A673 (cell line): ENCODE data around the gene GINS1. TPM values are rescaled to one million over a fixed set of nuclear protein-coding genes. Genes with fewer than 3 reads are reported as not detected.

Experiments used
- BruUV-seq: library from RNA; stranded (reverse); fragments of 400-500 nt; replicated peaks from 2 replicates; lab custom pipeline; 2021; lab: Mats Ljungman, UMichigan
- CTCF ChIA-PET: fragments of 300-600 bp; sonication (Branson Sonifier 250); formaldehyde crosslinking; loops from one replicate; lab custom pipeline; 2022; ENCODE audit warnings: antibody characterized with exemption; lab: Charles Lee
- POLR2A ChIA-PET: fragments of 300-600 bp; sonication (Branson Sonifier 250); formaldehyde crosslinking; loops from one replicate; lab custom pipeline; 2022; ENCODE audit warnings: antibody characterized with exemption; ENCODE audit not compliant: low non-redundant PET; lab: Charles Lee
- DNase-seq: peaks from one replicate; pipeline ENCODE4 v3.0.0-alpha.2; 2015; ENCODE audit warnings: low spot score
- H3K27ac ChIP-seq: fragments of 200-600 bp; sonication (generic); 2 replicates; pipeline ENCODE4 v1.5.1; 2016; ENCODE audit warnings: mixed run types, low read depth, mild to moderate bottlenecking, mixed read lengths, antibody characterized with exemption, low read length; ENCODE audit not compliant: poor library complexity, severe bottlenecking
- H3K27me3 ChIP-seq: fragments of 200-600 bp; sonication (generic); replicated peaks from 2 replicates; pipeline ENCODE4 v1.6.1; 2017; ENCODE audit warnings: mixed run types, low read depth, mild to moderate bottlenecking, mixed read lengths, antibody characterized with exemption, low read length; ENCODE audit not compliant: insufficient read depth, poor library complexity
- H3K36me3 ChIP-seq: fragments of 200-600 bp; sonication (generic); 2 replicates; pipeline ENCODE4 v1.6.1; 2016; ENCODE audit warnings: mixed run types, mild to moderate bottlenecking, mixed read lengths, antibody characterized with exemption, low read length; ENCODE audit not compliant: insufficient read depth, poor library complexity, severe bottlenecking
- H3K4me1 ChIP-seq: fragments of 200-600 bp; sonication (generic); 2 replicates; pipeline ENCODE4 v1.6.1; 2017; ENCODE audit warnings: mixed run types, mild to moderate bottlenecking, mixed read lengths, antibody characterized with exemption, low read length; ENCODE audit not compliant: insufficient read depth, poor library complexity, severe bottlenecking
- H3K4me3 ChIP-seq: fragments of 200-600 bp; sonication (generic); 2 replicates; pipeline ENCODE4 v1.5.1; 2016; ENCODE audit warnings: low read depth, mixed run types, mild to moderate bottlenecking, mixed read lengths, low read length; ENCODE audit not compliant: poor library complexity, severe bottlenecking
- H3K9me3 ChIP-seq: fragments of 200-600 bp; sonication (generic); 2 replicates; pipeline ENCODE4 v1.6.1; 2016; ENCODE audit warnings: mixed run types, low read depth, mild to moderate bottlenecking, mixed read lengths, antibody characterized with exemption, low read length; ENCODE audit not compliant: poor library complexity, severe bottlenecking
- EZH2 ChIP-seq: fragments of 200-600 bp; sonication (generic); IDR thresholded peaks from 2 replicates; pipeline ENCODE4 v1.6.1; 2017; ENCODE audit warnings: borderline replicate concordance, low read depth, mild to moderate bottlenecking, mixed read lengths, antibody characterized with exemption, low read length; ENCODE audit not compliant: poor library complexity, severe bottlenecking
- intact Hi-C: fragments of 100-400 bp; cut with micrococcal nuclease; formaldehyde crosslinking; loops from one replicate; pipeline ENCODE4 v1.10.0; 2022; ENCODE audit not compliant: unreplicated experiment
- total RNA-seq: library from RNA; stranded (reverse); gene quantifications from 2 replicates; pipeline ENCODE4 v1.2.3, GENCODE V29; 2021
- TF ChIP-seq, protein P1 (sequence below): fragments of 300-800, 200-600 bp; sonication (generic); conservative IDR thresholded peaks from 2 replicates; pipeline ENCODE4 v1.5.1; 2017; ENCODE audit warnings: low read depth, mild to moderate bottlenecking, antibody characterized with exemption, low read length, moderate library complexity, mixed read lengths

Gene GINS1
- total RNA-seq, 1 experiment from 2014 or later = 62.6 TPM

DNA sequence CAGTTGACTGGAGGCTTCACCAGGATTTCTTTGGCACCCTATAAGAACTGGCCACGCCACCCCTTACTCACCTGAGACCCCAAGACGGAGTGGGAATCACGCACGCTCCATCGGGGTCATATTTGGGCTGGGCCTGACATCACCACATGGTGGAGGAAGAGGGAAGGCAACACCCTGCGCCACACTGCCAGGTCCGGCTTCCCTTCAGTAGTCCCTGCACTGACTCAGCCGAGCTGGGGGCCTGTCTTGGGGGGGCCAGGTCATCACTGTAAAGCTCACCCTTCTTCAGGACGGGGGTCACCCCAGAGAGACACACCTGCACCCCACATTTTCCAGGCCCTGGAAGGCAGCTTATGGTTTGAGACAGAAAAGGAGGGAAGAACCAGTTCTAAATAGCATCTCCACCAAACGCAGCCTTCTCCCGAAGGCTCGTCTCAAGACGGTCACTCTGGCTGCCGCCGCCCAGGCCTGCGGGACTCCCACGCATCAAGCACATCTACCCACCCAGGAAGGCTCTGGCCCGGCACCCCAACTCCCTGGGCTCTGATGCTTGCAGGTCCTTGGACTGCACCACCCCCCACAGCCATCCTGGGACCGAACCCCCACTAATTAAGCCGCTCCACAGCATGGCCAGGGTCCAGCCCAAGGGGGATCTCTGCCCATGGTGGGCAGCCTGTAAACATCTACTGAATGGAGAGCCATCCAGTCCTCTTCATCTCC, 51.8 kb downstream of the GINS1 start:
- Histone ChIP-seq H3K27ac (no peak overlapping the region), H3K9me3 (no peaks in the 10 kb centered on the region), H3K4me3 (no peak overlapping the region), H3K27me3 (no peaks in the 10 kb centered on the region), H3K4me1 (no peaks in the 10 kb centered on the region), H3K36me3 (peaks cover 37% of the 10 kb centered on the region)
- intact Hi-C loops = no loop called here
- DNase-seq = no peak
- ChIA-PET CTCF (no interaction called here), POLR2A (no interaction called here)
- BruUV-seq = no TSS peak
- TF ChIP-seq, protein P1, sequence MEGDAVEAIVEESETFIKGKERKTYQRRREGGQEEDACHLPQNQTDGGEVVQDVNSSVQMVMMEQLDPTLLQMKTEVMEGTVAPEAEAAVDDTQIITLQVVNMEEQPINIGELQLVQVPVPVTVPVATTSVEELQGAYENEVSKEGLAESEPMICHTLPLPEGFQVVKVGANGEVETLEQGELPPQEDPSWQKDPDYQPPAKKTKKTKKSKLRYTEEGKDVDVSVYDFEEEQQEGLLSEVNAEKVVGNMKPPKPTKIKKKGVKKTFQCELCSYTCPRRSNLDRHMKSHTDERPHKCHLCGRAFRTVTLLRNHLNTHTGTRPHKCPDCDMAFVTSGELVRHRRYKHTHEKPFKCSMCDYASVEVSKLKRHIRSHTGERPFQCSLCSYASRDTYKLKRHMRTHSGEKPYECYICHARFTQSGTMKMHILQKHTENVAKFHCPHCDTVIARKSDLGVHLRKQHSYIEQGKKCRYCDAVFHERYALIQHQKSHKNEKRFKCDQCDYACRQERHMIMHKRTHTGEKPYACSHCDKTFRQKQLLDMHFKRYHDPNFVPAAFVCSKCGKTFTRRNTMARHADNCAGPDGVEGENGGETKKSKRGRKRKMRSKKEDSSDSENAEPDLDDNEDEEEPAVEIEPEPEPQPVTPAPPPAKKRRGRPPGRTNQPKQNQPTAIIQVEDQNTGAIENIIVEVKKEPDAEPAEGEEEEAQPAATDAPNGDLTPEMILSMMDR = no peak
- TF ChIP-seq EZH2 = no peak

DNA sequence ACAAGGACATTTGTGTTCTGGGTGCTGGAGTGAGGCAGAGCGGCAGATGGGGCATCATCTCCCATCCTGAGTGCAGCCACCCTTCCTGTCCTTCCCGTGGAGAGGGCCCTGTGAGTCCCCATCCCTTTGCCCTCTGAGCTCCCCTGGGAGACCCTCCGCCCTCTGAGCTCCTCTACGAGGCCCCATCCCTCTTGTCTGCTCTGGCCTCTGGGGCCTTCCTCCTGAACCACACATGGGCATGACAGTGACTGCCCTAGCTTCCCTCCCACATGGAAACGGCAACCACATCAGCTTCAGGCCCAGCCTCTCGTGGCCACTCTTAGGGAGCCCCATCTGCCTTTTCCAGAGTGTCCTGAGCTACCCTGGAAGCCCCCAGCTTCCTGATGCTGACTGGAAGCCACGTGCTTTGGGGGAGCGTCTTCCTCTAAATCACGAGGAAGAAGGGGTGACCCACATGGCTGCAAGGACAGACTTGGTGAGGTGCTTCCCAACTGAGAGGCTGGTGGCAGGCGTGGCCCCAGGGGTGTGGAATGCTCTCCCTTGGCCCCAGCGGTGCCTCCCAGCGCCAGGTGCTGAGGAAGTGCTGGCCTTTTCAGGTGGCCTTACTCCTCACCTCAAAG, 52.6 kb downstream of the GINS1 start:
- TF ChIP-seq EZH2 = no peak
- TF ChIP-seq, protein P1 = no peak
- POLR2A ChIA-PET = no interaction called here
- no peak overlapping the region for H3K4me3 ChIP-seq
- H3K27ac ChIP-seq = no peak overlapping the region
- no peaks in the 10 kb centered on the region for H3K9me3 ChIP-seq
- H3K27me3 ChIP-seq = no peaks in the 10 kb centered on the region
- intact Hi-C loops = loop anchor here (10.0 kb wide), 1 partner anchor 65 kb away; no protein-coding TSS in a partner anchor
- BruUV-seq = no TSS peak
- DNase-seq = no peak
- H3K36me3 ChIP-seq = peaks cover 37% of the 10 kb centered on the region
- H3K4me1 ChIP-seq = no peaks in the 10 kb centered on the region
- CTCF ChIA-PET = no interaction called here

DNA sequence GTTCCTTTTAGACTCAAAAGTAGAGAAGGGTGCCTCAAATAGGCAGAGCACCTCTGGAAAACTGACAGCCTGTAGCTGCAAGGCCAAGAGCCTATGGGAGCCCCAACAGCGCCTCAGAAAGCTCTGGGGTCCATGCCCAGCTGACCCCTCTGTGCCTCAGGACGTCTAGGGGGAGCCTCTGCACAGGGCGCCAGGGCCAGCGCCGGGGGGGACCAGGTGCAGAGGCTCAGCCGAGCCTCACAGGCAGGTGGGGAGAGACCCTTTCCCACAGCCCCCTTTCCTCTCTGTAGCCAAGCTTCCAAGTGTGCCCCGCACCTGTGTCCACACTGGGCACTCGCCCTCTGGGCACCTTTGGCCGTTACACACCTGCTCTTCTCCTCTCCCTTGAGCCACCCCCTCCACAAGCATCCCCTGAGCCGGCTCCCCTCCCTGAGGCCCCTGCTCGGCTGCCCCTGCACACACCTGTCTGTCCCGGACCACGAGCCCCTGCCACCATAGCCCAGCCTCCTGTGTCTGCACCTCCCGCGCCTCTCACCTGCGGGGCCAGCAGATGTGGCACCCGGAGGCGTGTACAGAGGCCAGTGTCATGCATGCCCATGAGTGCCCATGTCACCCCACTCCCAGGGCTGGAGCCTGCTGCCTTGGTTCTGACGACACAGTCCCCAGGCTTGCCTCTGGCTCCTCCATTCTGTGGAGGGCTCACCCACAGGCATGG, 53.2 kb downstream of the GINS1 start:
- Histone ChIP-seq H3K27ac (no peak overlapping the region), H3K9me3 (no peaks in the 10 kb centered on the region), H3K4me1 (no peaks in the 10 kb centered on the region), H3K27me3 (no peaks in the 10 kb centered on the region), H3K4me3 (no peak overlapping the region), H3K36me3 (peaks cover 38% of the 10 kb centered on the region)
- no TSS peak for BruUV-seq
- intact Hi-C loops = loop anchor here (10.0 kb wide), 1 partner anchor 64 kb away; no protein-coding TSS in a partner anchor
- no peak for TF ChIP-seq EZH2
- TF ChIP-seq, protein P1 = no peak
- CTCF ChIA-PET = no interaction called here
- no peak for DNase-seq
- POLR2A ChIA-PET = interaction anchor here (0.6 kb wide), 1 partner anchor 53 kb away, joined by 4 read pairs; the partner anchor contains the start of gene GINS1
